ENCODE measurements around the gene TTC9. TPM values are rescaled to one million over a fixed set of nuclear protein-coding genes. Genes with fewer than 3 reads are reported as not detected.

Gene TTC9
- total RNA-seq, 1 experiment from 2014 or later, result 0.68 TPM

DNA sequence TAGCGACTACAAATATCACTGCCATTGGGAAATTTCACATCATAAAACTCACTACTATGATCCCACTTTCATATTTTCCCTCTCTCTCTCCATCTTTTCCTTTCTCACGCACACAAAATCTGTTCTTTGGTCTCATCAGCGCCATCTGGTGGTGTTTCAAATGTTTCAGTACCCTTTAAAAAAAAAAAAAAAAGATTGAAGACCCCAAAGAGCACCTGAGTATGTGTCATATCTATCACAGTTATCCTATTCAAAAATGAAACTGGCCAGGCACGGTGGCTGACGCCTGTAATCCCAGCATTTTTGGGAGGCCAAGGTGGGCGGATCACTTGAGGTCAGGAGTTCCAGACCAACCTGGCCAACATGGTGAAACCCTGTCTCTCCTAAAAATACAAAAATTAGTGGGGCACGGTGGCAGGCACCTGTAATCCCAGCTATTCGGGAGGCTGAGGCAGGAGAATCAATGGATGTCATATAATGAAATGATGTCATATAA is 72.4 kb downstream of the TTC9 start:
- peak; percentile 33 for DNase-seq (ENCODE audit: low spot score)

- DNase-seq (ENCODE audit: low spot score), result no peak
These were observed 74.8 kb downstream of the TTC9 start for GRCh38 chr14:70716483-70716882.

- DNase-seq (ENCODE audit: low spot score), result no peak
These were observed 75.2 kb downstream of the TTC9 start for GRCh38 chr14:70716958-70717357.

- no peak for DNase-seq (ENCODE audit: low spot score)
These were observed 76.8 kb downstream of the TTC9 start for GRCh38 chr14:70718383-70719118.

- no peak for DNase-seq (ENCODE audit: low spot score)
These were observed 79.8 kb downstream of the TTC9 start for GRCh38 chr14:70721542-70721941.

DNA sequence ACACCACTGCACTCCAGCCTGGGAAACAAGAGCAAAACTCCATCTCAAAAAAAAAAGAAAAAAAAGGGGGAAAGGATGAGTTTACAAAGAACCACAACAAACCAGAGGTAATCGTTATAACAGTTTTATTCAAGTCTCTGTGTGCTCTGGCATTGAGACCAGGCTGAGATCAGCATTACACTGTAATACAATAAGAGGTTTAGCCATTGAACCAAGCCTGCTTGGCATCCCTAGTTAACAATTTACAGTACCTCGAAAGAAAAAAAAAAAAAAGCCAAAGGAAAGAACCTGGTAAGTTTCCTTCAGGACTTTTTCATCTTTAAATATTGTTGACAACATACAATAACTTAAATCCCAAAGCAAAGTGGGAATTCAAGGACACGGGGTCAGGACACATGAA is 80.7 kb downstream of the TTC9 start:
- no peak for DNase-seq (ENCODE audit: low spot score)

DNA sequence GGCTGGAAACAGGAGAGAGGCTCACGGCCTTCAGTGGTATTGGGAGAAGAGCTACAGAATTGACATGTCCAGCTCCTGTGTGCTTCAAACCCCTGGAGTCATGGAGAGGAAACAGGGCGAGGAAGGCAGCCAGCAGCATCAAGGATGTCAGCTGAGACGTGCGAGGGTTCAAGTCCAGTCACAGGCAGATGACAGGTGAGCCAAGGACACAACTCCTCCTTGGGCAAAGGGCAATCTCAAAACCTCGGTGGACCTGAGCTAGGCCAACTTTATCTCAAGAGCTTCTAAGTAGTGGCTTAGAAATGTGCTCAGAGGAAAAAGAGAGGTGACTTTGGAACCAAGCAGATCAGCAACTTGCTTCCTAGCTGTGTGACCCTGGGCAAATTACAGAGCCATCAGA is 81.6 kb downstream of the TTC9 start:
- DNase-seq (ENCODE audit: low spot score), result no peak

DNA sequence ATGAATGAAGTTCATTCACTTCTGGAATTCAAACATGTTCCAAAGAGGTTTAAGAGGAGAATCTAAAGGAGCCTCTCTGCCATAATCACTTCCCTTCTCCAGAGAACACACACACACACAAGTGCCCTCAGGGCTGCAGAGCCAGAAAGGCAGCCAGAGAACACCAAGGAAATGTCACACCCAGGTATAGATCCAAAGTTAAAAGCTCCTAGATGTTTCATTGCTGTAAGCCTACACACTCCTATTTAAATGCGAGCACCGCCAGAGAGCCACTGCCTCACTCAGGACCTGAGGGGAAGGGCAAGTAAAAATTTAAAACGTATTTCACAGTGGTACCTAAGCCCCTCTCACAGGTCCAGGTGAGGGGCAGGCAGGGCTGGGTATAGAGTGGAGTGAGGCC is 82.4 kb downstream of the TTC9 start:
- no peak for DNase-seq (ENCODE audit: low spot score)

DNA sequence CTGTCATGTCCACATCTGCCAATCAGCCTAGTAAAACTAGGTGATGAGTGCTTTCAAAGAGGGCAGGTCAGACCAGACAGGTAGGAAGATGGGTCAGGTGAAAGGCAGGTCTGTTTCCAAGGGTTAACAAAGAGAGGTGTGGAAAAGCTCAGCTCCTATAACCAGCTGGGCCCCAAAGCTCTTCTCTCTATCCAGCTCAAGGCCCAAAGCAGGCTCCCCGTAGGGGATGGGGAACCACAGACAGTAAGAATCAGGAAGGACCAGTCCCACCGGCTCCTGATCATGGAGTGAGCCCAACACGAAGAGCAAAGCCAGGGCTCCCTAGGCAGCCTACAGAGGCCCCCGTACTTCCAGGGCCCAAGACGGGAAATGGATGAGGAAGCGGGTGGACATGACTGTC is 83.2 kb downstream of the TTC9 start:
- DNase-seq (ENCODE audit: low spot score), result no peak

Other genes with a start within 250 kb of the TTC9 start
- gene SYNJ2BP, start 224.8 kb upstream of the TTC9 start, total RNA-seq (2014; rRNA removed; shearing (Covaris generic)), result 18.5 and 22.5 TPM in 2 replicates
- 0.64 and 0.88 TPM in 2 replicates for gene ADAM21, start 189.7 kb upstream of the TTC9 start, total RNA-seq (2014; rRNA removed; shearing (Covaris generic))
- not detected in 2 replicates for gene ADAM20, start 106.9 kb upstream of the TTC9 start, total RNA-seq (2014; rRNA removed; shearing (Covaris generic))
- gene MED6, start 41.3 kb upstream of the TTC9 start, total RNA-seq (2014; rRNA removed; shearing (Covaris generic)), result 48.6 and 50.4 TPM in 2 replicates
- 2.7 and 3.0 TPM in 2 replicates for gene MAP3K9, start 167.6 kb downstream of the TTC9 start, total RNA-seq (2014; rRNA removed; shearing (Covaris generic))